Gastrocnemius medialis (tissue), 4 donors: ENCODE measurements around the gene PRKCZ. TPM values are rescaled to one million over a fixed set of nuclear protein-coding genes. Genes with fewer than 3 reads are reported as not detected.
"Not testable (repeated sequence)": the region's sequence is repeated elsewhere in the genome, so short reads cannot be mapped to it uniquely, and the experiment has no call there.

Experiments
- ATAC-seq, 2 donors: fragments of 150-250 bp; one replicate each; pipeline ENCODE4 v1.9.1; 2016
- DNase-seq, 2 donors: peaks; one replicate each; pipeline ENCODE4 v3.0.0-alpha.2; 2019
- H3K27ac ChIP-seq, 4 donors: fragments of 200-600 bp; sonication (generic); 1 replicate in 1 of 4; 2 replicates in 3 of 4; pipeline ENCODE4 v1.5.1; 2016 to 2018; ENCODE audit warnings: mild to moderate bottlenecking in 2 of 4, moderate library complexity in 1 of 4
- H3K27me3 ChIP-seq, 3 donors: fragments of 200-600 bp; sonication (generic) in 2 of 3; 1 replicate in 1 of 3; 2 replicates in 2 of 3; pipeline versions ENCODE4 v1.5.1 to v1.6.0; 2016 to 2019; ENCODE audit warnings: mild to moderate bottlenecking in 1 of 3, moderate library complexity in 1 of 3
- H3K36me3 ChIP-seq, 2 donors: fragments of 200-600 bp; sonication (generic) in 1 of 2; one replicate each; pipeline ENCODE4 v1.5.1; 2017 to 2018
- H3K4me1 ChIP-seq, 2 donors: fragments of 200-600 bp; sonication (generic) in 1 of 2; one replicate each; pipeline ENCODE4 v1.5.1; 2016 to 2017; ENCODE audit warnings: mild to moderate bottlenecking in 2 of 2
- H3K4me3 ChIP-seq, 4 donors: fragments of 200-600 bp; sonication (generic) in 3 of 4; 1 replicate in 1 of 4; 2 replicates in 3 of 4; pipeline ENCODE4 v1.5.1; 2016 to 2019; ENCODE audit warnings: mild to moderate bottlenecking in 2 of 4
- H3K9me3 ChIP-seq, 3 donors: fragments of 200-600 bp; sonication (generic) in 2 of 3; 1 replicate in 1 of 3; 2 replicates in 2 of 3; pipeline ENCODE4 v1.5.1; 2016 to 2019
- CTCF ChIP-seq, 5 experiments: fragments of 450-650 bp in 3 of 5; fragments of 200-600 bp in 2 of 5; sonication (generic) in 2 of 5; IDR thresholded peaks in 4 of 5; conservative IDR thresholded peaks in 1 of 5; 1 replicate in 4 of 5; 2 replicates in 1 of 5; pipeline ENCODE4 v1.5.1; 2016 to 2019; ENCODE audit warnings: antibody characterized with exemption in 5 of 5, mild to moderate bottlenecking in 3 of 5, moderate library complexity in 3 of 5
- POLR2A ChIP-seq, 2 donors: fragments of 450-650 bp; IDR thresholded peaks; one replicate each; pipeline ENCODE4 v1.6.1; 2017; ENCODE audit warnings: antibody characterized with exemption in 2 of 2, mild to moderate bottlenecking in 2 of 2, moderate library complexity in 2 of 2
- in situ Hi-C, 4 donors: fragments of 200-750 bp; cut with MboI; loops; one replicate each; pipeline versions ENCODE4 v1.15.0 to v1.8.0; 2017; ENCODE audit warnings: low sequenced_read_pairs in 4 of 4
- intact Hi-C: fragments of 100-400 bp; cut with DNase I; formaldehyde crosslinking; loops from one replicate; pipeline ENCODE4 v1.15.1; 2023; ENCODE audit warnings: low total_unique reads
- total RNA-seq, 4 donors: library from RNA; depleted of rRNA; stranded (reverse); fragments of >200 nt; gene quantifications; one replicate each; pipeline versions ENCODE4 v1.1.0 to v1.2.3, GENCODE V29; 2016

PRKCZ gene
- total RNA-seq, 4 donors from 2014 or later, result 0.16 to 0.87 TPM; not detected in 2

GRCh38 chr1:2136386-2137235, 86.4 kb downstream of the PRKCZ start:
- Histone ChIP-seq H3K27ac (no peak overlapping the region), H3K27me3 (peaks cover 17 to 25% (median 20%) of the 10 kb centered on the region in 3 donors), H3K9me3 (no peaks in the 10 kb centered on the region), H3K36me3 (no peaks in the 10 kb centered on the region), H3K4me3 (no peak overlapping the region), H3K4me1 (peaks cover 0 to 13% of the 10 kb centered on the region in 2 donors)
- ATAC-seq (no peak), DNase-seq (no peak)
- TF ChIP-seq POLR2A (IDR thresholded peaks at IDR 0.05) (no peak), CTCF (IDR thresholded peaks at IDR 0.05 in 4 of 5, conservative IDR thresholded peaks at IDR 0.05 in 1 of 5) (no peak)
- intact Hi-C loops (no loop called here), in situ Hi-C loops (no loop called here)

- peaks cover 0 to 11% of the 10 kb centered on the region in 2 donors for H3K4me1 ChIP-seq
Measured at GRCh38 chr1:2137257-2138121, 87.3 kb downstream of the PRKCZ start.

GRCh38 chr1:2139156-2139555, 88.9 kb downstream of the PRKCZ start:
- in situ Hi-C loops, H3K4me3 ChIP-seq, H3K27ac ChIP-seq, DNase-seq, intact Hi-C loops, H3K36me3 ChIP-seq, H3K9me3 ChIP-seq, H3K4me1 ChIP-seq, ATAC-seq: not testable (repeated sequence)
- H3K27me3 ChIP-seq, result peaks cover under 1 to 14% (median 10%) of the 10 kb centered on the region in 3 donors

More at GRCh38 chr1:2137257-2138121, 87.3 kb downstream of the PRKCZ start:
- intact Hi-C loops, result no loop called here
- Histone ChIP-seq H3K4me3 (no peak overlapping the region), H3K27ac (no peak overlapping the region), H3K36me3 (no peaks in the 10 kb centered on the region), H3K27me3 (peaks cover 14 to 16% (median 16%) of the 10 kb centered on the region in 3 donors), H3K9me3 (no peaks in the 10 kb centered on the region)
- DNase-seq, result no peak
- in situ Hi-C loops, result no loop called here
- TF ChIP-seq CTCF (IDR thresholded peaks at IDR 0.05 in 4 of 5, conservative IDR thresholded peaks at IDR 0.05 in 1 of 5) (no peak), POLR2A (IDR thresholded peaks at IDR 0.05) (no peak)
- no peak for ATAC-seq

GRCh38 chr1:2141025-2141424, 90.8 kb downstream of the PRKCZ start:
- DNase-seq (no peak), ATAC-seq (no peak)
- H3K4me1 ChIP-seq, result no peaks in the 10 kb centered on the region
- no peaks in the 10 kb centered on the region for H3K36me3 ChIP-seq
- TF ChIP-seq POLR2A (IDR thresholded peaks at IDR 0.05) (no peak), CTCF (IDR thresholded peaks at IDR 0.05 in 4 of 5, conservative IDR thresholded peaks at IDR 0.05 in 1 of 5) (no peak)
- no peak overlapping the region for H3K27ac ChIP-seq
- H3K9me3 ChIP-seq, result no peaks in the 10 kb centered on the region
- in situ Hi-C loops, result no loop called here
- intact Hi-C loops, result no loop called here
- no peak overlapping the region for H3K4me3 ChIP-seq
- peaks cover 0 to 14% (median 4%) of the 10 kb centered on the region in 3 donors for H3K27me3 ChIP-seq
